Naive thymus-derived CD8-positive, alpha-beta T cell (primary cell): ENCODE data around the gene TMEM131. TPM values are rescaled to one million over a fixed set of nuclear protein-coding genes. Genes with fewer than 3 reads are reported as not detected.

ENCODE experiments used
- ATAC-seq, 2 donors: fragments of 150-1000 bp; cut with Tn5 transposase in 1 of 2; sonication (Bioruptor Pico), chemical (Tn5 transposase) in 1 of 2; 1 replicate in 1 of 2; 2 replicates in 1 of 2; pipeline ENCODE4 v1.10.0; 2021; ENCODE audit warnings: mild to moderate bottlenecking in 2 of 2, moderate library complexity in 2 of 2
- POLR2A ChIA-PET: fragments of 350-600 bp; sonication (Branson Sonifier 250); formaldehyde crosslinking; loops from one replicate; lab custom pipeline; 2021; ENCODE audit warnings: antibody characterized with exemption; lab: Charles Lee
- DNase-seq, 10 donors: peaks; one replicate each; pipeline versions ENCODE4 v3.0.0 to v3.0.0-alpha.2; 2020 to 2022
- H3K27ac Mint-ChIP-seq, 10 donors: one replicate each; pipeline ENCODE4 v1.8.0; 2020 to 2022; ENCODE audit warnings: mild to moderate bottlenecking in 10 of 10, mixed read lengths in 10 of 10, moderate library complexity in 4 of 10, inconsistent platforms in 1 of 10
- H3K27me3 Mint-ChIP-seq, 5 donors: one replicate each; pipeline ENCODE4 v1.8.0; 2021 to 2022; ENCODE audit warnings: mixed read lengths in 5 of 5
- H3K36me3 Mint-ChIP-seq, 3 donors: one replicate each; pipeline ENCODE4 v1.8.0; 2020 to 2022; ENCODE audit warnings: mixed read lengths in 3 of 3, mild to moderate bottlenecking in 2 of 3, inconsistent platforms in 1 of 3
- H3K4me1 Mint-ChIP-seq, 4 donors: one replicate each; pipeline ENCODE4 v1.8.0; 2021 to 2022; ENCODE audit warnings: mixed read lengths in 4 of 4
- H3K4me3 Mint-ChIP-seq, 10 donors: one replicate each; pipeline ENCODE4 v1.8.0; 2020 to 2022; ENCODE audit warnings: mild to moderate bottlenecking in 10 of 10, mixed read lengths in 10 of 10, moderate library complexity in 6 of 10, inconsistent platforms in 1 of 10
- H3K9me3 Mint-ChIP-seq, 9 donors: one replicate each; pipeline ENCODE4 v1.8.0; 2020 to 2022; ENCODE audit warnings: mixed read lengths in 9 of 9, mild to moderate bottlenecking in 3 of 9, inconsistent platforms in 1 of 9, moderate library complexity in 1 of 9
- polyA plus RNA-seq, 3 donors: library from polyadenylated mRNA; unstranded; fragments of 300-500 nt; fragmentation: Illumina TruSeq; gene quantifications; one replicate each; pipeline ENCODE4 v1.2.3, GENCODE V29; 2021
- total RNA-seq, 8 experiments: library from RNA in 2 of 8; stranded (reverse) in 2 of 8; gene quantifications; one replicate each; pipeline ENCODE4 v1.2.3 and lab custom pipeline; 2021 to 2026

Gene TMEM131
- total and polyA plus RNA-seq, 5 experiments from 2014 or later: 11.4 to 61.4 (median 18.1) TPM

DNA sequence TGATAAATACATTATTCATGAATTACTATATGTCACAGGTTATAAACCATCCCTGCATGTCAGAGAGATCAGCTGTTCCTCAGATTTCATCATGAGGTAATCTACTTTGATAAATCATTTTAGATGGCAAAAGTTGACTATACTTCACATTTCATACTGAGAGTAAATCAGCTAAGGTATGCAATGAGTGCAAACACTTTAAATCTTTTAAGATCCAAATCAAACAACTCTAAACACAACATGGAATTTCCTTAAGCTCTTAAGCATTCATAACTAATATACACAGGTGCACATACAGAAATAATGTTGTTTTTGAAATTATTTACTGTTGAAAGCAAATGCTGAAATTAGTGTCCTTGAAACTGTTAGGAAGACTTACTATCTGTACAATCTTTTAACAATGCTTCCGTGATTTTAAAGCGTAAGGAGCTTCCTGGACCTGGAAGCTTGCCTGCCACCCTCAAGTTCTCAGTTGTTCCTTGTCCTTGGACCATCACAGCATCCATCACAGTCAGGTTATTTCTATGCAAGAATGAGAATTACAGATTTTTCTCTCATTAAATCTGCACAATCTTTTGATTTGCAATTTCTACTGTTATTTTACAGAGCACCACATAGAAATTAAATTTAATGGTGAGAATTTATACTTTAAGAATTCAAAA, 199.2 kb downstream of the TMEM131 start:
- ATAC-seq (no peak), DNase-seq (no peak)
- no peak overlapping the region for H3K4me3 Mint-ChIP-seq
- H3K9me3 Mint-ChIP-seq: no peaks in the 10 kb centered on the region
- peak overlapping the region in 2 of 10 donors; percentile 15 to 39 for H3K27ac Mint-ChIP-seq
- H3K4me1 Mint-ChIP-seq: no peaks in the 10 kb centered on the region
- POLR2A ChIA-PET: no interaction called here
- peaks cover 0 to 85% (median 23%) of the 10 kb centered on the region in 3 donors for H3K36me3 Mint-ChIP-seq
- no peaks in the 10 kb centered on the region for H3K27me3 Mint-ChIP-seq

GRCh38 chr2:97792416-97792815, 203.3 kb downstream of the TMEM131 start:
- ATAC-seq (no peak), DNase-seq (no peak)

GRCh38 chr2:97788986-97789644, 206.6 kb downstream of the TMEM131 start:
- no peak overlapping the region for H3K4me3 Mint-ChIP-seq

More at GRCh38 chr2:97792416-97792815, 203.3 kb downstream of the TMEM131 start:
- Mint-ChIP-seq H3K27ac (no peak overlapping the region), H3K4me3 (no peak overlapping the region), H3K9me3 (no peaks in the 10 kb centered on the region), H3K4me1 (peaks cover 0 to 7% (median 3%) of the 10 kb centered on the region in 4 donors), H3K27me3 (no peaks in the 10 kb centered on the region), H3K36me3 (peaks cover 0 to 84% (median 21%) of the 10 kb centered on the region in 3 donors)
- POLR2A ChIA-PET: no interaction called here

GRCh38 chr2:97785818-97786217, 209.9 kb downstream of the TMEM131 start:
- H3K4me3 Mint-ChIP-seq: no peak overlapping the region
- H3K27ac Mint-ChIP-seq: peak overlapping the region in 1 of 10 donors; percentile 69
- no peak for ATAC-seq
- POLR2A ChIA-PET: no interaction called here
- no peaks in the 10 kb centered on the region for H3K27me3 Mint-ChIP-seq
- H3K9me3 Mint-ChIP-seq: no peaks in the 10 kb centered on the region
- H3K36me3 Mint-ChIP-seq: peaks cover 0 to 49% (median 10%) of the 10 kb centered on the region in 3 donors
- no peak for DNase-seq
- peaks cover 0 to 9% (median 7%) of the 10 kb centered on the region in 4 donors for H3K4me1 Mint-ChIP-seq

More at GRCh38 chr2:97788986-97789644, 206.6 kb downstream of the TMEM131 start:
- no peaks in the 10 kb centered on the region for H3K9me3 Mint-ChIP-seq
- peak overlapping the region in 3 of 10 donors; percentile 15 to 74 (median 62) for H3K27ac Mint-ChIP-seq
- POLR2A ChIA-PET: no interaction called here
- peaks cover 0 to 7% (median 5%) of the 10 kb centered on the region in 4 donors for H3K4me1 Mint-ChIP-seq
- H3K27me3 Mint-ChIP-seq: no peaks in the 10 kb centered on the region
- no peak for DNase-seq
- no peak for ATAC-seq
- peaks cover 0 to 73% (median 27%) of the 10 kb centered on the region in 3 donors for H3K36me3 Mint-ChIP-seq

DNA sequence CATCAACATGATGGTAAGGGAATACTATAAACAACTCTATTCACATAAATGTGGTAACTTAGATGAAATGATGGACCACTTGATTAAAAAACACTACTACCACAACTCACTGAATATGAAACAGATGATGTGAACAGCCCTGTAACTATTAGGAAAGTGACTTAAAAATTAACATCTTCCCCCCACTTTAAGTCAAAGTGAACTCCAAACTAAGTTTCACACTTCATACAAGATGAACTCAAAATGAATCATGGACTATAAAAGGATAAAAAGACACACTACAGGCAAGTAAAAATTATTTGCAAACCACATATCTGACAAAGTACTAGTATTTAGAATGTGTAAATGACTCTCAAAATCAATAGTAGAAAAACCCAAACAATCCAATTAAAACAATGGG, 210.8 kb downstream of the TMEM131 start:
- POLR2A ChIA-PET: no interaction called here
- Mint-ChIP-seq H3K27me3 (no peaks in the 10 kb centered on the region), H3K4me3 (no peak overlapping the region), H3K36me3 (peaks cover 0 to 45% (median 11%) of the 10 kb centered on the region in 3 donors), H3K27ac (no peak overlapping the region), H3K9me3 (no peaks in the 10 kb centered on the region), H3K4me1 (peaks cover 0 to 9% (median 7%) of the 10 kb centered on the region in 4 donors)
- ATAC-seq (no peak), DNase-seq (no peak)

DNA sequence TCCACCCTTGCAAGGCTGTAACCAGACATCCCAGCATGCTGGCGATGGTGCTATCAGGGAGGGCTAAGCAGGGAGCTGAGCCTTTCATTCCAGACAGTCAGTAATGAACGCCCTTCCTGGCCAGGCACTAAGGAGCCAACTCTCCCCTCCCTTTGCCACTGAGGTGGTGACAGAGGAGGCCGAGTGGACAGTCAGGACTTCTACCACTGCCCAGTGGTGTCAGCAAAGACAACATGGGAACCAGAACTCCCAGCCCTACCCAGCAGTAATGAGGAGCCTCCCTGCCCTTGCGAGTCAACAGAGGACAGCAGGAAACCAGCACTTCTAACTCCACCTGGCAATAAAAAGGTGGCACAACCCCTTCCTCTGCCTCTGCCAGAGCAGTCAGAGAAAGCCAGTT, 213.8 kb downstream of the TMEM131 start:
- Mint-ChIP-seq H3K27me3 (no peaks in the 10 kb centered on the region), H3K9me3 (no peaks in the 10 kb centered on the region), H3K36me3 (peaks cover 0 to 37% (median 8%) of the 10 kb centered on the region in 3 donors), H3K27ac (no peak overlapping the region), H3K4me1 (peaks cover 0 to 7% (median 1%) of the 10 kb centered on the region in 4 donors), H3K4me3 (no peak overlapping the region)
- POLR2A ChIA-PET: no interaction called here
- ATAC-seq: no peak
- no peak for DNase-seq

DNA sequence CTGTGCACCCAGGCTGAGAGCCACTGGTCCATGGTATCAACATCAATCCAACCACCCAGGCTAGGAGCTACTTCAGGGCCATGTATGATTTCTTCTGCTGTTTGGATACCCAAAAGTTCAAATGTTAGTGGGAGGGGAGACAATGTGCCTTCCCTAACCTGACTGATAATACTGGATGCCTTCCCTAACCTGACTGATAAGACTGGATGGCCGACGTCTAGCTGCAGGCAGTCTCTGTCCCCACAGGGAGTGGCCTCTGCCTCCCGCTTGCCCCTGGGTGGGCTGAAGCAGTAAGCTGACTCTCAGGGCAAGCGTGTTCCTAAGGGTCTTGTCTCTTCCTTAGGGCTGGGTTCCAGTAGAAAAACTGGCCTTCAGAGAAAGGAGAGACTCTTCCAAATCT, 216.6 kb downstream of the TMEM131 start:
- DNase-seq (no peak), ATAC-seq (no peak)
- Mint-ChIP-seq H3K4me3 (no peak overlapping the region), H3K27me3 (no peaks in the 10 kb centered on the region), H3K27ac (peak overlapping the region in 3 of 10 donors; percentile 34 to 57 (median 43)), H3K9me3 (no peaks in the 10 kb centered on the region), H3K4me1 (peaks cover 0 to 10% (median 3%) of the 10 kb centered on the region in 4 donors), H3K36me3 (peaks cover 0 to 48% (median 8%) of the 10 kb centered on the region in 3 donors)
- POLR2A ChIA-PET: interaction anchor here (1.2 kb wide), 1 partner anchor 12 kb away, joined by 3 read pairs; no protein-coding TSS in a partner anchor

DNA sequence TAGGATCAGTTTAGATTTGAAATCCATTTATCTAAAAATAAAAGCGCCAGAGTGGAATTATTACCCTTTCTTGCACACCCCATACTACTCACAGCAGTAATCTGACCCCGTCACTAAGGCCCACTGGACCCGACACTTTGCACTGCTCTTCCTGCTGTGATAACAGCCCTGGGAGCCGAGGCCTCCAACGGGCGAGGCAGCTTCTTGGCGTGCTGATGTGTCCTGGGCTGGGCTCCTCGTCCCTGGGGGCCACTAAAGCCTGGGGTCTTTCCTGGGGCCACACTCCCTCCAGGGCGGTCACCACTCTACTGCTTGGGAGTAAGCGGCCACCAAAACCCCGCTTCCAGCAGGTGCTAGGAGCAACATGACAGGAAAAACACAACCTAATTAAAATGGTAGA, 220.7 kb downstream of the TMEM131 start:
- no peak for ATAC-seq
- Mint-ChIP-seq H3K36me3 (peaks cover 0 to 80% (median 5%) of the 10 kb centered on the region in 3 donors), H3K27me3 (no peaks in the 10 kb centered on the region), H3K4me1 (peaks cover 0 to 8% (median 2%) of the 10 kb centered on the region in 4 donors), H3K9me3 (no peaks in the 10 kb centered on the region), H3K27ac (no peak overlapping the region), H3K4me3 (no peak overlapping the region)
- DNase-seq: no peak
- POLR2A ChIA-PET: no interaction called here

DNA sequence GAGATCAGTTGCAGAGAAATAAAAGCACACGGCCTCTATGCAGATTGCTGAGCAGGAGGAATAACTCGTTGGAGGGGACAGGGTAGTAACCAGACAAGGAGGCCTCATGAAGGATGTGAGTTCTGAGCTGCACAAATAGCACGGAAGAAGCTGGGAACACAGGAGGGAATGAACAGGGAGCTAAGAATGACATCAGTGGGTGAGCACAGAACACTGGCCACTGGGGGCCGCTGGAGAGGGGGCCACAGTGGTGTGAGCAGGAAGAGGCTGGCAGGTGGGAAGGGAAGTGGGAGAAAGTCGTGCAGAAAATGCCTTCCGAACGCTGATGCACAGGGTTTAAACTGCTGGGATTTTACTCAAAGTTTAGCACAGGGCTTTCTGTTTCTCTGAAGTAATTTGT, 221.3 kb downstream of the TMEM131 start:
- peak overlapping the region in 1 of 10 donors; percentile 4 for H3K27ac Mint-ChIP-seq
- peaks cover 0 to 78% (median 4%) of the 10 kb centered on the region in 3 donors for H3K36me3 Mint-ChIP-seq
- peaks cover 0 to 8% (median 2%) of the 10 kb centered on the region in 4 donors for H3K4me1 Mint-ChIP-seq
- ATAC-seq (no peak), DNase-seq (no peak)
- H3K27me3 Mint-ChIP-seq: no peaks in the 10 kb centered on the region
- H3K4me3 Mint-ChIP-seq: no peak overlapping the region
- POLR2A ChIA-PET: no interaction called here
- no peaks in the 10 kb centered on the region for H3K9me3 Mint-ChIP-seq

GRCh38 chr2:97770445-97770844, 225.3 kb downstream of the TMEM131 start:
- H3K4me3 Mint-ChIP-seq: no peak overlapping the region
- H3K27me3 Mint-ChIP-seq: no peaks in the 10 kb centered on the region
- no peak for ATAC-seq
- peaks cover 0 to 8% (median 6%) of the 10 kb centered on the region in 4 donors for H3K4me1 Mint-ChIP-seq
- POLR2A ChIA-PET: no interaction called here
- H3K27ac Mint-ChIP-seq: no peak overlapping the region
- no peak for DNase-seq
- H3K36me3 Mint-ChIP-seq: peaks cover 0 to 60% (median 10%) of the 10 kb centered on the region in 3 donors
- H3K9me3 Mint-ChIP-seq: no peaks in the 10 kb centered on the region

GRCh38 chr2:97769711-97770110, 226.0 kb downstream of the TMEM131 start:
- no peak for ATAC-seq
- Mint-ChIP-seq H3K27ac (no peak overlapping the region), H3K36me3 (peaks cover 0 to 63% (median 15%) of the 10 kb centered on the region in 3 donors), H3K4me3 (no peak overlapping the region), H3K9me3 (no peaks in the 10 kb centered on the region), H3K4me1 (peaks cover 0 to 8% (median 6%) of the 10 kb centered on the region in 4 donors), H3K27me3 (no peaks in the 10 kb centered on the region)
- POLR2A ChIA-PET: no interaction called here
- DNase-seq: no peak

- POLR2A ChIA-PET: no interaction called here
- ATAC-seq: no peak
- DNase-seq: no peak
- Mint-ChIP-seq H3K4me1 (peaks cover 0 to 8% (median 3%) of the 10 kb centered on the region in 4 donors), H3K36me3 (peaks cover 0 to 60% (median 14%) of the 10 kb centered on the region in 3 donors), H3K4me3 (no peak overlapping the region), H3K9me3 (no peaks in the 10 kb centered on the region), H3K27me3 (no peaks in the 10 kb centered on the region), H3K27ac (peak overlapping the region in 1 of 10 donors; percentile 20)
These were observed 226.4 kb downstream of the TMEM131 start for GRCh38 chr2:97769308-97769707.

DNA sequence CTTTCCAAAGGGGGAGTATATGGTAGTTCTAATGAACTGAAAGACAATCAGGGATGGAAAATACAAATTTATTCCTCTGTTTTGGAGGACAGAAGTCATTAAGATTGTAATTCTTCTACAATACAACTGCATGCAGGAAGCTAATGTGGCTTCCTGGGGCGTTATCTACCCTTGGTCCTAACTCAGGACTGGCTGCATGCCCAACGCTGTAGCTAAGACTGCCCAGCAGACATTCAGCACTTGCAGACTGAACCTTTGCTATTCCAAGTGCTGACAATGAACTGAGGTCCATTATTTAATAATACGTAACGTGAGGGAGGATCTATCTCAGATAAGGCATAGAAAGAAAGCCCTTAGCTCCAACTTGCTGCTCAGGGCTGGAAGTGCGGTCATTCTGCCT, 229.2 kb downstream of the TMEM131 start:
- POLR2A ChIA-PET: interaction anchor here (1.7 kb wide), 1 partner anchor 12 kb away, joined by 3 read pairs; no protein-coding TSS in a partner anchor
- Mint-ChIP-seq H3K27ac (no peak overlapping the region), H3K27me3 (no peaks in the 10 kb centered on the region), H3K4me1 (peaks cover 6 to 29% (median 14%) of the 10 kb centered on the region in 4 donors), H3K4me3 (no peak overlapping the region), H3K9me3 (no peaks in the 10 kb centered on the region), H3K36me3 (peaks cover 0 to 54% (median 14%) of the 10 kb centered on the region in 3 donors)
- ATAC-seq: no peak
- DNase-seq: no peak
